WERI-Rb-1 (cell line): ENCODE results near the gene ENAH.

Source experiments
- DNase-seq: peaks from one replicate; pipeline ENCODE4 v3.0.0-alpha.2; 2020
- H3K27ac ChIP-seq: fragments of 250-450 bp; sonication (Bioruptor Pico); 2 replicates; pipeline ENCODE4 v1.5.1; 2020; ENCODE audit warnings: mild to moderate bottlenecking, moderate library complexity
- H3K27me3 ChIP-seq: fragments of 250-450 bp; sonication (Bioruptor Pico); 2 replicates; pipeline ENCODE4 v1.5.1; 2021; ENCODE audit warnings: mild to moderate bottlenecking, low read depth, moderate library complexity; ENCODE audit not compliant: insufficient read depth, severe bottlenecking
- H3K36me3 ChIP-seq: fragments of 250-450 bp; sonication (Bioruptor Pico); 2 replicates; pipeline ENCODE4 v1.5.1; 2020; ENCODE audit warnings: mild to moderate bottlenecking, moderate library complexity
- H3K4me3 ChIP-seq: 2 replicates; pipeline ENCODE4 v1.5.1; 2011; ENCODE audit warnings: low read depth, mild to moderate bottlenecking, control low read depth, low read length
- H3K9me3 ChIP-seq: fragments of 250-450 bp; sonication (Bioruptor Pico); 2 replicates; pipeline ENCODE4 v1.5.1; 2021; ENCODE audit warnings: mild to moderate bottlenecking, moderate library complexity; ENCODE audit not compliant: severe bottlenecking
- TF ChIP-seq, protein P1 (sequence below): IDR thresholded peaks from 2 replicates; pipeline ENCODE4 v1.5.1; 2011; ENCODE audit warnings: low read depth, mild to moderate bottlenecking, control low read depth, inconsistent platforms, low read length

Gene ENAH

DNA sequence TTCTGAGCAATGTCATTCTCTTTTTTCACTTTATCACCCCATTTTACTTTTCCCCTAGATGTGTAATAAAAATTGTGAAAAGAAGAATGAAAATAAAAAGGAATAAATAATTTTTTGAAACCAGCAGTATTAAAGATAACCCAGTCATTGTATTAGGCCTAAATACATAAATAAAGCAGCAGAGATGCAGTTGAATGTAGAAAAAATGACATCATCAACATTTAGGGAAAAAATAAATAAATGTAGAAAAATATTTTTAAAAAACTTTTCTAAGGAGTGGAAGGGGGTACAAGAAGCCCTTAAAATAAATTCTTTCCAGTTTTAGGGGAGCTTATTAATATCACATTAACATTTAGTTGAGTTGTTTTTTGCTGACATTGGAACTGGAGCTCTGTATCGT is 15.3 kb upstream of the ENAH start:
- Histone ChIP-seq H3K36me3 (no peaks in the 10 kb centered on the region), H3K27ac (no peak overlapping the region), H3K27me3 (no peaks in the 10 kb centered on the region), H3K4me3 (no peak overlapping the region), H3K9me3 (no peaks in the 10 kb centered on the region)
- no peak for DNase-seq
- TF ChIP-seq, protein P1, sequence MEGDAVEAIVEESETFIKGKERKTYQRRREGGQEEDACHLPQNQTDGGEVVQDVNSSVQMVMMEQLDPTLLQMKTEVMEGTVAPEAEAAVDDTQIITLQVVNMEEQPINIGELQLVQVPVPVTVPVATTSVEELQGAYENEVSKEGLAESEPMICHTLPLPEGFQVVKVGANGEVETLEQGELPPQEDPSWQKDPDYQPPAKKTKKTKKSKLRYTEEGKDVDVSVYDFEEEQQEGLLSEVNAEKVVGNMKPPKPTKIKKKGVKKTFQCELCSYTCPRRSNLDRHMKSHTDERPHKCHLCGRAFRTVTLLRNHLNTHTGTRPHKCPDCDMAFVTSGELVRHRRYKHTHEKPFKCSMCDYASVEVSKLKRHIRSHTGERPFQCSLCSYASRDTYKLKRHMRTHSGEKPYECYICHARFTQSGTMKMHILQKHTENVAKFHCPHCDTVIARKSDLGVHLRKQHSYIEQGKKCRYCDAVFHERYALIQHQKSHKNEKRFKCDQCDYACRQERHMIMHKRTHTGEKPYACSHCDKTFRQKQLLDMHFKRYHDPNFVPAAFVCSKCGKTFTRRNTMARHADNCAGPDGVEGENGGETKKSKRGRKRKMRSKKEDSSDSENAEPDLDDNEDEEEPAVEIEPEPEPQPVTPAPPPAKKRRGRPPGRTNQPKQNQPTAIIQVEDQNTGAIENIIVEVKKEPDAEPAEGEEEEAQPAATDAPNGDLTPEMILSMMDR, result no peak

DNA sequence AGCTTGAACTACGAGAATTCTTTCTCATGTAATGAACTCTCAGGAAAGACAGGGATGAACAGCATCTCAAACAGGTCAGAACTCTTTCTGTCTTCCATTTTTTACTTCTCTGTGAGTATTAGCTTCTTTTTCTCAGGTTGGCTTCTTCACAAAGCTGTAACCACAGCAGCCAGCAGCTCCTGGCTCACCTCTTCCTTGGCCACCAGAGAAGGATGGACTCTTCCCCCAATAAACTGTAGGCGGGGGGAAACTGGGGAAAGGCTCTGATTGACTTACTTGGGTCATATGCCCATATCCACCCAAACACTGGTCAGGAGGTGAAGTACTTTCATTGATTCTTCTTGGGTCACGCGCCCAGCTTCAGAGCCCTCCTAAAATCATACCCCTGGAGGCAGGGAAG is 14.4 kb upstream of the ENAH start:
- Histone ChIP-seq H3K27me3 (no peaks in the 10 kb centered on the region), H3K36me3 (no peaks in the 10 kb centered on the region), H3K9me3 (no peaks in the 10 kb centered on the region), H3K27ac (no peak overlapping the region), H3K4me3 (no peak overlapping the region)
- DNase-seq, result no peak
- TF ChIP-seq, protein P1, result no peak

DNA sequence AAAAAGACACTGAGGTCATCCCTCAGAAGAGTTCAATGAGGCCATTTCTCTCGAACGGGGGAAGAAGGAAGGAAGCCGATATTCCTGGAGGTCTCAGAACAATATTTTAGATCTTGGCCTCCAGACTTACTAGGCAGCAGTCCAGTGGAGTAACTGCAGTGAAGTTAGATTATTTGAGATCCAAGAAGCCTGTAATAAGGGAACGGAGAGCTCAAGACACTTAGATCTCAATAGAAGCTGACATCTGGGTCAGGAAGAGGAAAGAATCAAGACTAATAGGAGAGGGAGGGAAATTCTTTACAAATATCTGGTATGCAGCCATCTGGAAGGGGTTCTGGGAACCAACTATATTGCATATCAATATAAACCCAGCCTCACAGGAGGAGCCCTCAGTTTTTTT is 13.6 kb upstream of the ENAH start:
- no peak for DNase-seq
- TF ChIP-seq, protein P1, result no peak
- no peaks in the 10 kb centered on the region for H3K9me3 ChIP-seq
- H3K36me3 ChIP-seq, result no peaks in the 10 kb centered on the region
- no peak overlapping the region for H3K4me3 ChIP-seq
- H3K27me3 ChIP-seq, result no peaks in the 10 kb centered on the region
- H3K27ac ChIP-seq, result no peak overlapping the region

DNA sequence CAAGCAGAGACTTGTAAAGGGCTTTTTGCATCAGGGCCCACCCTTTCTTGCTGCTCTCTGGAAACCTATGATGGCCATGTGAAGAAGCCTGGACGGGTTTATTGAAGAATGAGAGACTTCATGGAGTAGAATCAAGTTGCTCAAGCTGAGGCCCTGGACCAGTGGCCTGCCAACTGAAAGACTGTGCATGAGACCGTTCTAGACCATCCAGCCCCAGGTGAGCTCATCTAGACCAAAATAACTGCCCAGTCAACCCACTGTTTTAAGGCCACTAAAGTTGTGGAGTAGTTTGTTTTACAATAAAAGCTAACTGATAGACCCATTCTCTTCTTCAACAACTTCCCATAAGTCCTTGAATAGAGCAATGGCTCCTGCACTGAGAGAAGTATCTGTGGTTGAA is 11.8 kb upstream of the ENAH start:
- Histone ChIP-seq H3K27me3 (no peaks in the 10 kb centered on the region), H3K4me3 (no peak overlapping the region)
- DNase-seq, result no peak

DNA sequence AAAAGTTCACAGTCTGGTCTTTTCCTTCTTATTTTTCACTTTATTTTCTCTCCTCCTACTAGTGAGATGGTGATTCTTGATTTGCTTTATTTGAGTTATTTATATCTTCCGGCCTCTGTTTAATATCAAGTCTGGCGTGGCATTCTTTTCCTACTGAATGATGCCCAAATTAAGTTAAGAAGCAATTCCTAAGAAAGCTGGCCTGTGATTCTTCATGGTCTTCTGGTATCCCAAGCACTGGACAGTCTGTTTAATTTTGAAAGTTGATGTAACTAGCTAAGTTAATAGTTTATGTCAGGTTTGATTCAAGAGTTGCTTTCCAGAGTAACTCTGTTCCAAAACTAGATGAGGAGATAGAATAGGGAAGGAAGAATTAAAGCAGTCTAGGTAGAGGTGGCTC is 9.2 kb upstream of the ENAH start:
- TF ChIP-seq, protein P1, result no peak
- Histone ChIP-seq H3K27me3 (no peaks in the 10 kb centered on the region), H3K36me3 (no peaks in the 10 kb centered on the region), H3K9me3 (no peaks in the 10 kb centered on the region), H3K27ac (no peak overlapping the region), H3K4me3 (no peak overlapping the region)
- DNase-seq, result no peak

More for the DNA sequence above, 11.8 kb upstream of the ENAH start:
- H3K9me3 ChIP-seq, result no peaks in the 10 kb centered on the region
- TF ChIP-seq, protein P1, result no peak
- no peaks in the 10 kb centered on the region for H3K36me3 ChIP-seq
- H3K27ac ChIP-seq, result no peak overlapping the region

DNA sequence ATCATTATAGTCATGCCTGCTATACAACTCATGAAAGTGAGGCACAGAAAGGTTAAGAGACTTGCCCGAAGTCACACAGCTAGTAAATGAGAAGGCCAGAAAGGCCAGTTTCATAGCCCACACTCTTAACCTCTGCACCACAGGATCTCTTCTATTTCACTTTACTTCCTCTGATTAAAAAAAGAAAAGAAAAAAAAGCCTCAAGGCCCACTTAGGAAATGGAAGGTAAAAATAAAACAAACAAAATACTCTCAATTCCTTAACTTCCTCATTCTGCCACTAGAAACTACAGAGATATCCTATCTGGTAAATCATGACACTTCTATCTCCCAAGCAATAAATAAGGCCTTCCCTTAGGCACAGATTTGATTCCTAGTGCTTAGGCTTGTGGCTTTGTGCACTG is 7.6 kb upstream of the ENAH start:
- Histone ChIP-seq H3K36me3 (no peaks in the 10 kb centered on the region), H3K27ac (no peak overlapping the region), H3K4me3 (no peak overlapping the region), H3K9me3 (no peaks in the 10 kb centered on the region), H3K27me3 (no peaks in the 10 kb centered on the region)
- TF ChIP-seq, protein P1, result no peak
- DNase-seq, result no peak
